Mucosa of rectum (tissue), 2 donors: ENCODE results near the gene PLPP6.

Experiments
- H3K27ac ChIP-seq, 2 donors: one replicate each; pipeline ENCODE4 v1.7.0; 2013; ENCODE audit warnings: inconsistent platforms in 2 of 2, low read depth in 2 of 2, low read length in 2 of 2
- H3K27me3 ChIP-seq, 2 donors: one replicate each; pipeline ENCODE4 v1.7.0; 2013; ENCODE audit warnings: low read length in 2 of 2; ENCODE audit not compliant: control insufficient read depth in 2 of 2, insufficient read depth in 2 of 2
- H3K36me3 ChIP-seq, 2 donors: one replicate each; pipeline ENCODE4 v1.7.0; 2013; ENCODE audit warnings: low read length in 2 of 2; ENCODE audit not compliant: control insufficient read depth in 2 of 2, insufficient read depth in 2 of 2
- H3K4me1 ChIP-seq, 2 donors: one replicate each; pipeline ENCODE4 v1.7.0; 2013; ENCODE audit warnings: low read length in 2 of 2, mild to moderate bottlenecking in 1 of 2; ENCODE audit not compliant: control insufficient read depth in 2 of 2, insufficient read depth in 2 of 2
- H3K4me3 ChIP-seq, 2 donors: one replicate each; pipeline ENCODE4 v1.7.0; 2013; ENCODE audit warnings: low read length in 2 of 2
- H3K9ac ChIP-seq, 2 donors: one replicate each; pipeline ENCODE4 v1.7.0; 2013; ENCODE audit warnings: low read length in 2 of 2, low read depth in 1 of 2, mild to moderate bottlenecking in 1 of 2
- H3K9me3 ChIP-seq, 2 donors: one replicate each; pipeline ENCODE4 v1.7.0; 2013; ENCODE audit warnings: low read length in 2 of 2; ENCODE audit not compliant: control insufficient read depth in 2 of 2
- donor health status: healthy.
- donor health status: Normal muscosa, but diverticular disease.

Gene PLPP6

GRCh38 chr9:4689021-4689420 is 26.9 kb downstream of the PLPP6 start:
- H3K4me3 ChIP-seq: no peak overlapping the region
- no peaks in the 10 kb centered on the region for H3K9me3 ChIP-seq
- no peak overlapping the region for H3K9ac ChIP-seq
- no peak overlapping the region for H3K27ac ChIP-seq
- H3K36me3 ChIP-seq: peaks cover 26 to 33% of the 10 kb centered on the region in 2 donors
- H3K27me3 ChIP-seq: no peaks in the 10 kb centered on the region
- no peaks in the 10 kb centered on the region for H3K4me1 ChIP-seq

GRCh38 chr9:4689687-4690104 is 27.6 kb downstream of the PLPP6 start:
- Histone ChIP-seq H3K9me3 (no peaks in the 10 kb centered on the region), H3K27ac (no peak overlapping the region), H3K4me3 (no peak overlapping the region), H3K9ac (no peak overlapping the region), H3K4me1 (no peaks in the 10 kb centered on the region), H3K27me3 (no peaks in the 10 kb centered on the region), H3K36me3 (peaks cover 28 to 32% of the 10 kb centered on the region in 2 donors)

DNA sequence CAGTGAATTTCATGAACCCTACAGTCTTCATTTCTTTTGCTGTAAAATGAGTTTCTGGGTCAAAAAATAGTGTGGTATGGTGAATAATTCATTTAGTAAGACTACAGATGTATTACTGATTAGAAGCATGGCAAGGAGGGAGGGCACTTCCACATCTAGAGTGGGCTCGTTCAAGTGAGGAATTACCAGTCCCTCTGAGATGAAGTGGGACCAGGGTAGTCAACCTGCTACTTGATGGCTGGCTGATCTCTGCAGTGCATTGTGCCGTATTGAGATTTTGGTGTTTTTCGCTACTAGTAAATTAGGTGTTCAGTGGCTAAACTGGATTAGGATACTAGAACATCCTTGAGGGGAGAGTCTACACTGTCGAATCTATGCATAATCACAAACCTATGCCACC is 28.1 kb downstream of the PLPP6 start:
- Histone ChIP-seq H3K4me1 (no peaks in the 10 kb centered on the region), H3K9me3 (no peaks in the 10 kb centered on the region), H3K9ac (no peak overlapping the region), H3K27me3 (no peaks in the 10 kb centered on the region), H3K4me3 (no peak overlapping the region), H3K27ac (no peak overlapping the region), H3K36me3 (peaks cover 24 to 32% of the 10 kb centered on the region in 2 donors)

DNA sequence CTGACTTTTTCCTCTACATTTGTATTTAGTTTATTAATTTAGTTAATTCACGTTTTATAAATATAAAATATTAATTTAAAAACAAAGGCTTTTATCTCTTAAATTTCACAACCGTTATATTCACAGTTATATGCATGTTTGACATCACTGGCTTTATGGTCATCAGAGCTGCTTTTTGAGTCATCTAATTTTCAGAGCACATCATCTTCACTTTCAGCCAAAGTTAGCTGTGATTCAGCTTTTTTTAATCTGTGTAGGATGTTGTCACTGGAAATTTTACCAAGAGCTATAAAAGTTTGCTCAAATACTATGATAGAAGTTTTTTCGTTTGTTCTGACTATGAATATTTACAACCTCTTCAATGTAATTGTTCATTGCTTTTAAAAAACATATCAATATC is 29.7 kb downstream of the PLPP6 start:
- Histone ChIP-seq H3K27ac (no peak overlapping the region), H3K4me1 (no peaks in the 10 kb centered on the region), H3K36me3 (peaks cover 20 to 26% of the 10 kb centered on the region in 2 donors), H3K27me3 (no peaks in the 10 kb centered on the region), H3K9me3 (no peaks in the 10 kb centered on the region), H3K4me3 (no peak overlapping the region), H3K9ac (no peak overlapping the region)

GRCh38 chr9:4700091-4700490 is 38.0 kb downstream of the PLPP6 start:
- no peaks in the 10 kb centered on the region for H3K9me3 ChIP-seq
- H3K27me3 ChIP-seq: no peaks in the 10 kb centered on the region
- no peak overlapping the region for H3K4me3 ChIP-seq
- H3K27ac ChIP-seq: no peak overlapping the region
- peaks cover 28 to 46% of the 10 kb centered on the region in 2 donors for H3K36me3 ChIP-seq
- no peak overlapping the region for H3K9ac ChIP-seq
- H3K4me1 ChIP-seq: no peaks in the 10 kb centered on the region

DNA sequence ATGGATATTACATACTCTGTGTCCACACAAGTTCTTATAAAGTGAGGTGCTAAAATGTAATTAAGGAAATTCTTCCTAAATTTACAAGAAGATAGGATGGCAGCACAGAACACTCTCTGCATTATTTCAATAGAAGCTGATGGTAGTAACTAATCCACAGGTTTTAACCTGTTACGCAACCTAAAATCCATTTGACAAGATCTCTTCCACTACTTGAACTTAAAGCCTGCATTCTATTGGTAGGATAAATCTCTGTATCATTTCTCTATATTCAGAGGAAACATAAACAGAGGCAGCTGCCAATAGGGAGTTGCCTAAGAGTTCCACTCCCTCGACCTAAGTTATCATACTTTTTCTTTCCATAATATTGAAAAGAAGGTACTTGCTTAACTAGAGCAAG is 38.8 kb downstream of the PLPP6 start:
- no peaks in the 10 kb centered on the region for H3K9me3 ChIP-seq
- H3K4me3 ChIP-seq: no peak overlapping the region
- H3K27ac ChIP-seq: no peak overlapping the region
- H3K36me3 ChIP-seq: peaks cover 24 to 46% of the 10 kb centered on the region in 2 donors
- no peak overlapping the region for H3K9ac ChIP-seq
- H3K27me3 ChIP-seq: no peaks in the 10 kb centered on the region
- H3K4me1 ChIP-seq: no peaks in the 10 kb centered on the region

GRCh38 chr9:4701526-4701925 is 39.4 kb downstream of the PLPP6 start:
- no peaks in the 10 kb centered on the region for H3K4me1 ChIP-seq
- H3K27me3 ChIP-seq: no peaks in the 10 kb centered on the region
- H3K4me3 ChIP-seq: no peak overlapping the region
- H3K9ac ChIP-seq: no peak overlapping the region
- H3K27ac ChIP-seq: no peak overlapping the region
- no peaks in the 10 kb centered on the region for H3K9me3 ChIP-seq
- H3K36me3 ChIP-seq: peaks cover 25 to 46% of the 10 kb centered on the region in 2 donors

DNA sequence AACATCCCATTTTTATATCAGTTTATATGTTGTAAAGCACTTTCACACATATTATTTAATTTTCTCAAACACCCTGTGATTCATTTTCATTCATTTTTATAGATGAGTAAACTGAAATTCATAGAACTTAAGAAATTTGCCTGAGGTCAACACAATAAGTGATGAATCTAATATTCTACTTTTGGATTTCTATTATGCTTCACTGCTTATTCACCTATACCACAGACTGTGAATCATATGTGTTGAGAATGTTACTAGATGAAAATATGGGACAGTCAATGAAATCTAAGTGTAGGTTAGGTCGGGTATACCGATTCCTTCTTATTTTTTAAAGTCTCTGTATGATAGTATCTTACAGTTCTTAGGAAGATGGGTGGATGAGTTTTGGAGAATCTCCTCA is 42.0 kb downstream of the PLPP6 start:
- Histone ChIP-seq H3K4me1 (no peaks in the 10 kb centered on the region), H3K9ac (no peak overlapping the region), H3K4me3 (no peak overlapping the region), H3K27me3 (no peaks in the 10 kb centered on the region), H3K27ac (no peak overlapping the region), H3K36me3 (peaks cover 21 to 37% of the 10 kb centered on the region in 2 donors), H3K9me3 (no peaks in the 10 kb centered on the region)

DNA sequence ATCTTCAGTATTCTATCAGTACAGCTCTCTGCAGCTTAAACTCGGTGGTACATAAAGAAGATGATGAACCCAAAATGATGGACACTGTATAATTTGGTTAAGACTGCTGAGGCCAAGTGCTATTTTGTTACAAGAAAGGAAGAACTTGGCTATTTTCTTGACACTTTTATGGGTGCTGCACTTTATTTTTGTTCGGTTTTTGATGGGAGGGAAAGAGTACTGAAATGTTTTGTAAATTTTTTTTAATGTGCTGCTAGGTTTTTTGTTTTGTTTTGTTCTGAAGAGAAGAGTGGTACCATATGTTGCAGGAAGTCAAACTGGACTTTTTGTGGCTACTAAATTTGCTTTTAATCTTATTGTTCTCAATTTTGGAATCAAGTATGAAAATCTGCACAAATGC is 43.9 kb downstream of the PLPP6 start:
- no peaks in the 10 kb centered on the region for H3K9me3 ChIP-seq
- H3K9ac ChIP-seq: no peak overlapping the region
- H3K27me3 ChIP-seq: no peaks in the 10 kb centered on the region
- peaks cover 24 to 29% of the 10 kb centered on the region in 2 donors for H3K36me3 ChIP-seq
- no peak overlapping the region for H3K4me3 ChIP-seq
- no peaks in the 10 kb centered on the region for H3K4me1 ChIP-seq
- no peak overlapping the region for H3K27ac ChIP-seq

GRCh38 chr9:4706971-4707622 is 45.0 kb downstream of the PLPP6 start:
- Histone ChIP-seq H3K9ac (no peak overlapping the region), H3K4me3 (no peak overlapping the region), H3K27ac (no peak overlapping the region), H3K36me3 (peaks cover 25 to 32% of the 10 kb centered on the region in 2 donors), H3K9me3 (no peaks in the 10 kb centered on the region), H3K4me1 (no peaks in the 10 kb centered on the region), H3K27me3 (no peaks in the 10 kb centered on the region)
